ENCODE data around the gene ABAT. TPM values are rescaled to one million over a fixed set of nuclear protein-coding genes. Genes with fewer than 3 reads are reported as not detected.

ABAT gene
- total and polyA plus RNA-seq, 10 of the 15 experiments (the other 5 are each of a cell fraction or from before 2014, with no cell fraction given): 1.0 to 10.6 (median 1.9) TPM

DNA sequence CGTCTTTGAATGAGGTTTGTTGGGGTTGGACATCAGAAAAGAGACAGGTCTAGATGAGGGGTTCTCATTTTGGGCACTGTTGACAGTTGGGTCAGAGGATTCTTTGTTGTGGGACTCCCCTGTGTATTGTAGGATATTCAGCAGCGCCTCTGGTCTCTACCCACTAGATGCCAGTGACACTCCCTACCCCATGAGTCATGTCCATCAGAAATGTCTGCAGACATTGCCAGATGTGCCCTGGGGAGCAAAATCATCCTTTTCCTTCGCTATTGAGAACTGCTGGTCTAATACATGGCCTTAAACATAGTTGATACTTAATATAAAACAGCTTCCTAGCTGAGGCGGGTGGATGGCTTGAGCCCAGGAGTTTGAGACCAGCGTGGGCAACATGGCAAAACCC lies 3.1 kb downstream of the ABAT start:
- TF ChIP-seq, protein P1, sequence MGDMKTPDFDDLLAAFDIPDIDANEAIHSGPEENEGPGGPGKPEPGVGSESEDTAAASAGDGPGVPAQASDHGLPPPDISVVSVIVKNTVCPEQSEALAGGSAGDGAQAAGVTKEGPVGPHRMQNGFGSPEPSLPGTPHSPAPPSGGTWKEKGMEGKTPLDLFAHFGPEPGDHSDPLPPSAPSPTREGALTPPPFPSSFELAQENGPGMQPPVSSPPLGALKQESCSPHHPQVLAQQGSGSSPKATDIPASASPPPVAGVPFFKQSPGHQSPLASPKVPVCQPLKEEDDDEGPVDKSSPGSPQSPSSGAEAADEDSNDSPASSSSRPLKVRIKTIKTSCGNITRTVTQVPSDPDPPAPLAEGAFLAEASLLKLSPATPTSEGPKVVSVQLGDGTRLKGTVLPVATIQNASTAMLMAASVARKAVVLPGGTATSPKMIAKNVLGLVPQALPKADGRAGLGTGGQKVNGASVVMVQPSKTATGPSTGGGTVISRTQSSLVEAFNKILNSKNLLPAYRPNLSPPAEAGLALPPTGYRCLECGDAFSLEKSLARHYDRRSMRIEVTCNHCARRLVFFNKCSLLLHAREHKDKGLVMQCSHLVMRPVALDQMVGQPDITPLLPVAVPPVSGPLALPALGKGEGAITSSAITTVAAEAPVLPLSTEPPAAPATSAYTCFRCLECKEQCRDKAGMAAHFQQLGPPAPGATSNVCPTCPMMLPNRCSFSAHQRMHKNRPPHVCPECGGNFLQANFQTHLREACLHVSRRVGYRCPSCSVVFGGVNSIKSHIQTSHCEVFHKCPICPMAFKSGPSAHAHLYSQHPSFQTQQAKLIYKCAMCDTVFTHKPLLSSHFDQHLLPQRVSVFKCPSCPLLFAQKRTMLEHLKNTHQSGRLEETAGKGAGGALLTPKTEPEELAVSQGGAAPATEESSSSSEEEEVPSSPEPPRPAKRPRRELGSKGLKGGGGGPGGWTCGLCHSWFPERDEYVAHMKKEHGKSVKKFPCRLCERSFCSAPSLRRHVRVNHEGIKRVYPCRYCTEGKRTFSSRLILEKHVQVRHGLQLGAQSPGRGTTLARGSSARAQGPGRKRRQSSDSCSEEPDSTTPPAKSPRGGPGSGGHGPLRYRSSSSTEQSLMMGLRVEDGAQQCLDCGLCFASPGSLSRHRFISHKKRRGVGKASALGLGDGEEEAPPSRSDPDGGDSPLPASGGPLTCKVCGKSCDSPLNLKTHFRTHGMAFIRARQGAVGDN (IDR thresholded peaks at IDR 0.05): no peak
- TF ChIP-seq NBN (IDR thresholded peaks at IDR 0.05) (no peak), SIX5 (IDR thresholded peaks at IDR 0.05; ENCODE audit: low read depth, low read length, severe bottlenecking) (no peak)
- H3K9ac ChIP-seq (ENCODE audit: control insufficient read depth, insufficient read depth, low read length): no peak overlapping the region
- POLR2A ChIA-PET: no interaction called here
- H3K9me3 ChIP-seq (replicated peaks; ENCODE audit: control insufficient read depth, insufficient read depth, low read length): no peaks in the 10 kb centered on the region
- 39% methylated on average over 5 of the region's 5 CpGs for WGBS (ENCODE audit: insufficient coverage, insufficient replicate concordance, low lambda C conversion rate, missing lambda C conversion rate)
- SMC1A ChIA-PET (ENCODE audit: uncharacterized antibody, unreplicated experiment): no interaction called here
- RAD21 ChIA-PET (ENCODE audit: unreplicated experiment): no interaction called here
- in situ Hi-C loops (cut with MboI): no loop called here
- H3K27me3 ChIP-seq (replicated peaks in 1 of 2; ENCODE audit: control insufficient read depth in 2 of 2, insufficient read depth in 2 of 2, low read length in 1 of 2): no peaks in the 10 kb centered on the region
- H3K4me2 ChIP-seq (ENCODE audit: control insufficient read depth, insufficient read depth): no peak overlapping the region
- FAIRE-seq: no peak
- no peak overlapping the region for H3K27ac ChIP-seq (ENCODE audit: control insufficient read depth, insufficient read depth)
- H3K4me3 ChIP-seq: no peak overlapping the region
- CTCF ChIA-PET: interaction anchor here (1.5 kb wide), 1 partner anchor 9 kb away, joined by 4 read pairs; no protein-coding TSS in a partner anchor
- H4K20me1 ChIP-seq (ENCODE audit: control insufficient read depth, insufficient read depth): no peaks in the 10 kb centered on the region
- DNase-seq (ENCODE audit: low read depth, low spot score): no peak
- no peaks in the 10 kb centered on the region for H3K36me3 ChIP-seq (ENCODE audit: control insufficient read depth in 2 of 2, insufficient read depth in 2 of 2, low read length in 1 of 2)
- H3K79me2 ChIP-seq (ENCODE audit: control insufficient read depth, insufficient read depth, low read length): no peaks in the 10 kb centered on the region
- intact Hi-C loops (cut with micrococcal nuclease; ENCODE audit: unreplicated experiment): no loop called here
- peaks cover 5% of the 10 kb centered on the region for H3K4me1 ChIP-seq (ENCODE audit: control insufficient read depth, insufficient read depth, low read length)
- BruUV-seq (replicated peaks): no TSS peak
- H2AFZ ChIP-seq (ENCODE audit: control insufficient read depth, low read depth, low read length): no peak overlapping the region
- no peak for ATAC-seq

Measured in GM12878 (cell line).